ENCODE measurements around the gene KNTC1. TPM values are rescaled to one million over a fixed set of nuclear protein-coding genes. Genes with fewer than 3 reads are reported as not detected.

Gene KNTC1
- total and polyA plus RNA-seq, 4 donors: 15.0 to 27.9 (median 25.5) TPM

DNA sequence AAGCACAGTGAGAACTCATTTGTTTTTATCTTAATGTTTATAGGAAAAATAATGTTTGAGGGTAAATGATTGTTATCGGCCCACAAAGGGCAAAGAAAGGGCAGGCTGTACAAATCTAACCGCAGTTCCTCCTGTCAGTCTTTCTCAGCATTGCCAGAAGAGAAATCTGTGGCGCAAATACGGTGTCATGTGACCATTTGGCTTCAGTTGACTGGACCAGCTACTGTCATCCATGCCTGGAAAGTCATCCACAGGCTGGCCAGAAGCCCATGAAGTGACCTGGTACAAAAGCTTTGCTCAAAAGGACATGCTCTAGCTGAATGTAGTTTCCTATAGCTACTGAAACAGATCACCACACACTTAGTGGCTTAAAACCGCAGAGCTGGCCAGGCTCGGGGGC is 132.5 kb downstream of the KNTC1 start:
- DNase-seq (ENCODE audit: low read depth in 4 of 6, low spot score in 6 of 6): no peak
- Histone ChIP-seq H3K4me1 (ENCODE audit: control insufficient read depth, insufficient read depth, low read length) (no peaks in the 10 kb centered on the region), H3K27ac (ENCODE audit: low read depth, low read length) (no peak overlapping the region), H3K4me3 (ENCODE audit: low read depth, low read length) (no peak overlapping the region), H3K36me3 (ENCODE audit: control insufficient read depth, insufficient read depth, low read length) (no peaks in the 10 kb centered on the region), H3K27me3 (ENCODE audit: control insufficient read depth, insufficient read depth, low read length) (no peaks in the 10 kb centered on the region), H3K9me3 (ENCODE audit: control insufficient read depth, insufficient read depth, low read length) (no peaks in the 10 kb centered on the region)
- 79% methylated on average over 5 of the region's 6 CpGs for WGBS (ENCODE audit: insufficient coverage)

DNA sequence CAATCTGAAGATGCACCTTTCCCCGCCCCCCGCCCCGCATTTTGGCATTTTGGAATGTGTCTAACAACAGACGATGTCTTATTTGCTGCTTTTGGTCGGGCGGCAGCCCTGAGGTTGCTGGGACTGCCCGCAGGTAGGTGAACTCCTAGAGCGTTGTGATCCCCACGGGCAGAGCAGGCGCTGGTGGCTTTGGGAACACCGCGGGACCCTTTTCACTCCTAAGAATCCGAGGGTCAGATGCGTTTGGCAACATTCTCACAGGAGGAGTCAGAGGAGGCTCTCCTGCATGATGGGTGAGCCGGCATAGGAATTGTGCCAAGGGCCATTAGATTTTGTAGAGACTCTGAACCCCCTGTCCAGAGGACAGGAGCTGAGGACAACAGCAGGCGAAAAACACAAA is 134.2 kb downstream of the KNTC1 start:
- H3K4me3 ChIP-seq (ENCODE audit: low read depth, low read length): no peak overlapping the region

DNA sequence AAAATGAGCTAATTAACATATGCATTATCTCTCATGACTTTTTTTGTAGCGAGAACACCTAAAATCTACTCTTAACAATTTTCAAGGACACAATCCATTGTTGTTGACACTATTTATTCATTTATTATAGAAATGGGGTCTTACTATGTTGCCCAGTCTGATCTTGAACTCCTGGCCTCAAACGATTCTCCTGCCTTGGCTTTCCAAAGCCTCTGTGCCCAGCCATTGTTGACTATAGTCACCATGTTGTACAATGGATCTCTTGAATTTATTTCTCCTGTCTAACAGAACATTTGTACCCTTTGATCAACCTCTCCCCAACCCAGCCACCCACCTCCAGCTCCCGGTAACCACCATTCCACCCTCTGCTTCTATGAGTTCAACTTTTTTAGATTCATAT is 134.9 kb downstream of the KNTC1 start:
- Histone ChIP-seq H3K9me3 (ENCODE audit: control insufficient read depth, insufficient read depth, low read length) (no peaks in the 10 kb centered on the region), H3K4me3 (ENCODE audit: low read depth, low read length) (no peak overlapping the region), H3K27ac (ENCODE audit: low read depth, low read length) (no peak overlapping the region), H3K4me1 (ENCODE audit: control insufficient read depth, insufficient read depth, low read length) (no peaks in the 10 kb centered on the region), H3K27me3 (ENCODE audit: control insufficient read depth, insufficient read depth, low read length) (no peaks in the 10 kb centered on the region), H3K36me3 (ENCODE audit: control insufficient read depth, insufficient read depth, low read length) (no peaks in the 10 kb centered on the region)
- DNase-seq (ENCODE audit: low read depth in 4 of 6, low spot score in 6 of 6): no peak
- WGBS (ENCODE audit: insufficient coverage): 93% methylated on average over 2 of the region's 3 CpGs

More for the DNA sequence above, 134.2 kb downstream of the KNTC1 start:
- DNase-seq (ENCODE audit: low read depth in 4 of 6, low spot score in 6 of 6): no peak
- 80% methylated on average over 10 of the region's 16 CpGs for WGBS (ENCODE audit: insufficient coverage)
- H3K36me3 ChIP-seq (ENCODE audit: control insufficient read depth, insufficient read depth, low read length): no peaks in the 10 kb centered on the region
- no peaks in the 10 kb centered on the region for H3K9me3 ChIP-seq (ENCODE audit: control insufficient read depth, insufficient read depth, low read length)
- H3K27ac ChIP-seq (ENCODE audit: low read depth, low read length): no peak overlapping the region
- no peaks in the 10 kb centered on the region for H3K4me1 ChIP-seq (ENCODE audit: control insufficient read depth, insufficient read depth, low read length)
- H3K27me3 ChIP-seq (ENCODE audit: control insufficient read depth, insufficient read depth, low read length): no peaks in the 10 kb centered on the region

DNA sequence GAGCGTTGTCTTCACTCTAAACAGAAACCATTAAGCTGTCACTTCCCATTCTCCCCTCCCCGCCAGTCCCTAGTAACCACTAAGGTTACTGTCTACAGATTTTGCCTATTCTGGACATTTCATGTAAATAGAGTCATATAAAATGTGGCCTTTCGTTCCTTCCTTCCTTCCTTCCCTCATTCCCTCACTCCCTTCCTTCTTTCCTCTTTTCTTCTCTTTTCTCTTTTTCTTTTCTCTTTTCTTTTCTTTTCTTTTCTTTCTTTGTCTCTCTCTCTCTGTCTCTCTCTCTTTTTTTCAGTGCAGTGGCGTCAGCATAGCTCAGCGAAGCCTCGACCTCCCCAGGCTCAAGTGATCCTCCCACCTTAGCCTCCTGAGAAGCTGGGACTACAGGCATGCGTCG is 138.3 kb downstream of the KNTC1 start:
- no peak for DNase-seq (ENCODE audit: low read depth in 4 of 6, low spot score in 6 of 6)
- 80% methylated on average over 2 of the region's 8 CpGs for WGBS (ENCODE audit: insufficient coverage)
- no peaks in the 10 kb centered on the region for H3K36me3 ChIP-seq (ENCODE audit: control insufficient read depth, insufficient read depth, low read length)
- H3K27me3 ChIP-seq (ENCODE audit: control insufficient read depth, insufficient read depth, low read length): no peaks in the 10 kb centered on the region
- H3K9me3 ChIP-seq (ENCODE audit: control insufficient read depth, insufficient read depth, low read length): no peaks in the 10 kb centered on the region
- H3K4me1 ChIP-seq (ENCODE audit: control insufficient read depth, insufficient read depth, low read length): no peaks in the 10 kb centered on the region
- H3K4me3 ChIP-seq (ENCODE audit: low read depth, low read length): no peak overlapping the region
- H3K27ac ChIP-seq (ENCODE audit: low read depth, low read length): no peak overlapping the region

DNA sequence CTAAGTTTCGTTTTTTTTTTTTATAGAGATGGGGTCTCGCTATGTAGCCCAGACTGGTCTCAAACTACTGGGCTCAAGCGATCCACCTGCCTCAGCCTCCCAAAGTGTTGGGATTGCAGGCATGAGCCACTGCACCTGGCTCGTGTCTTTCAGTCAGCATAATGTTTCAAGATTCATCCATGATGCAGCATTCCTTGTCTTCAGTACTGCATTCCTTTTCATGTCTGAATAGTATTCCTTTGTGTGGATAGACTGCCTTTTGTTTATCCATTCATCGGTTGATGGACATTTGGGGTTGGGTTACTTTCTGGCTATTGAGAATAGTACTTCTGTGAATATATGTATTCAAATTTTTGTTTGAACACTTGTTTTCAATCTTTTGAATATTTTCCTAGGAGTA is 138.7 kb downstream of the KNTC1 start:
- no peaks in the 10 kb centered on the region for H3K27me3 ChIP-seq (ENCODE audit: control insufficient read depth, insufficient read depth, low read length)

DNA sequence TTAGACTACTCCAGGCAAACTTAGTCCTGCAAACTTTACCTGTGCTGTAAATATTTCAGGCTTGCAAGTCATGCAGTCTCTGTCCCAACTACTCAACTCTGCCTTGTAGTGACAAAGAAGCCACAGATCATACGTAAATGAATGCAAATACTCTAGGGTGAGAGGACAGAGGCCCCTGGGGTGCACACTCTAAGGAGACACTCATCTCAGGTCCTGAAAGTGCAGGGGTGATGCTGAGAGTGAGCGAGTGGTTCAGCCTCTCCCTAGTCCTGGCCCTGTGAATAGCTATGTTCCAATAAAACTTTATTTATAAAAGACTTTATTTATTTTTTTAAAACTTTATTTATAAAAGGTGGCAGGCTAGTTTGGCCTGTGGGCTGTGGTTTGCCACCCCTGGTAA is 141.2 kb downstream of the KNTC1 start:
- Histone ChIP-seq H3K9me3 (ENCODE audit: control insufficient read depth, insufficient read depth, low read length) (no peaks in the 10 kb centered on the region), H3K36me3 (ENCODE audit: control insufficient read depth, insufficient read depth, low read length) (no peaks in the 10 kb centered on the region), H3K4me3 (ENCODE audit: low read depth, low read length) (no peak overlapping the region), H3K27ac (ENCODE audit: low read depth, low read length) (no peak overlapping the region), H3K4me1 (ENCODE audit: control insufficient read depth, insufficient read depth, low read length) (no peaks in the 10 kb centered on the region), H3K27me3 (ENCODE audit: control insufficient read depth, insufficient read depth, low read length) (no peaks in the 10 kb centered on the region)
- WGBS (ENCODE audit: insufficient coverage): no CpG with 5 or more reads among the region's 2 CpGs
- no peak for DNase-seq (ENCODE audit: low read depth in 4 of 6, low spot score in 6 of 6)

More for the DNA sequence above, 138.7 kb downstream of the KNTC1 start:
- Histone ChIP-seq H3K36me3 (ENCODE audit: control insufficient read depth, insufficient read depth, low read length) (no peaks in the 10 kb centered on the region), H3K9me3 (ENCODE audit: control insufficient read depth, insufficient read depth, low read length) (no peaks in the 10 kb centered on the region), H3K27ac (ENCODE audit: low read depth, low read length) (no peak overlapping the region), H3K4me1 (ENCODE audit: control insufficient read depth, insufficient read depth, low read length) (no peaks in the 10 kb centered on the region), H3K4me3 (ENCODE audit: low read depth, low read length) (no peak overlapping the region)
- no peak for DNase-seq (ENCODE audit: low read depth in 4 of 6, low spot score in 6 of 6)
- 100% methylated on average over 1 of the region's 5 CpGs for WGBS (ENCODE audit: insufficient coverage)

DNA sequence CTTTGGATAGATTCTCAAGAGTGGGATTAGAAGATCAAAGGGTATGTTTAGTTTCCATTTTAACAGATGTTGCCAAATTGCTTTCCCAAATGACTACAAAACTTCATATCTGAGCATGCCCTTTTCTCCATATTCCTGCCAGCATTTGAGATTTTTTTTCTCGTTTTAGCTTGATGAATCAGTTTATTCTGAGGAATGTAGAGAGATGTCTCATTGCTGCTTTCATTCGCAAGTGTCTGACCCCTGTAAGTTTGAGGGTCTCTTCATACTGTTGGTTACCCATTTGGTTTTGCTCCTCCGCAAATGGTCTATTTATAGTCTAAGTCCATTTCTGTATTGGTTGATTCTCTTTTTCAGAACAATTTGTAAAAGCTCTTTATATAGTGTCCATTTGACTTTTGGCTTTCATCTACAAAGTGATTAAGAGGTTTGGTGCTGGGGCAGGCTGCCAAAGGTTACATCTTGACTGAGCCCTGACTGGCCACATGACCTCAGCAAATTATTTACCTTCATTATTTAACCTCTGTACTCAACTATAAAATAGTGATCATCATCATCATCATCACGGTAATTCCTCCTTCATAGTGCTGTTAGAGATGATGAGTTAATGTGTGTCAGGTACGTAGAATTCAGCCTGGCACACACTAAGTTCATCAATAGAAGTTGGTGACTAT is 142.5 kb downstream of the KNTC1 start:
- H3K27ac ChIP-seq (ENCODE audit: low read depth, low read length): no peak overlapping the region
- H3K27me3 ChIP-seq (ENCODE audit: control insufficient read depth, insufficient read depth, low read length): no peaks in the 10 kb centered on the region
- H3K36me3 ChIP-seq (ENCODE audit: control insufficient read depth, insufficient read depth, low read length): no peaks in the 10 kb centered on the region
- H3K4me3 ChIP-seq (ENCODE audit: low read depth, low read length): no peak overlapping the region
- H3K9me3 ChIP-seq (ENCODE audit: control insufficient read depth, insufficient read depth, low read length): no peaks in the 10 kb centered on the region
- H3K4me1 ChIP-seq (ENCODE audit: control insufficient read depth, insufficient read depth, low read length): no peaks in the 10 kb centered on the region
- 67% methylated on average over 1 of the region's 5 CpGs for WGBS (ENCODE audit: insufficient coverage)
- DNase-seq (ENCODE audit: low read depth in 4 of 6, low spot score in 6 of 6): no peak

DNA sequence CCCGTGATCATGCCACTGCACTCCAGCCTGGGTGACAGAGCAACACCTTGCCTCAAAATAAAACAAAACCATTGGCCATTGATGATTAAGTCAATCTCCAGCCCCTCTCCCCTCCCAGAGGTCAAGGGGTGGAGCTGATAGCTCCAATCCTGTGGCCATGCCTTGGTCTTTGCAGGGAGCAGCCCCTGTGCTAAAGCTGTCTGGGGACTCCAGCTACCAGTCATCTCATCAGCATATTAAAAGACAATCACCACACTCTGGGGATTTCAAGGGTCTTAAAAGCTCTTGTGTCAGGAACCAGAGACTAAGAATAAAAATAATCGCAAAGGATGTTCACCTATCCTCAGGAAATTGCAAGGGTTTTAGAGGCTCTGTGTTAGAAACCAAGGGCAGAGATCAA is 145.5 kb downstream of the KNTC1 start:
- H3K4me1 ChIP-seq (ENCODE audit: control insufficient read depth, insufficient read depth, low read length): no peaks in the 10 kb centered on the region
- 100% methylated on average over 1 of the region's 2 CpGs for WGBS (ENCODE audit: insufficient coverage)
- no peaks in the 10 kb centered on the region for H3K27me3 ChIP-seq (ENCODE audit: control insufficient read depth, insufficient read depth, low read length)
- no peak overlapping the region for H3K27ac ChIP-seq (ENCODE audit: low read depth, low read length)
- H3K36me3 ChIP-seq (ENCODE audit: control insufficient read depth, insufficient read depth, low read length): no peaks in the 10 kb centered on the region
- H3K4me3 ChIP-seq (ENCODE audit: low read depth, low read length): no peak overlapping the region
- no peak for DNase-seq (ENCODE audit: low read depth in 4 of 6, low spot score in 6 of 6)
- H3K9me3 ChIP-seq (ENCODE audit: control insufficient read depth, insufficient read depth, low read length): no peaks in the 10 kb centered on the region

Small RNAs within 50 kb of the gene (small RNA-seq; reads per million reads assigned to genes)
- gene AC026333.1 (ENCODE audit: low replicate concordance): not detected
- not detected for gene RF00411 (ENCODE audit: low replicate concordance)

Other genes starting within 250 kb of the KNTC1 start
- gene CLIP1, start 104.6 kb upstream of the KNTC1 start, total RNA-seq: 10 to 100 TPM; 52.1 to 53.6 TPM
- 10 to 100 TPM; 52.2 to 53.6 TPM for gene CLIP1, start 104.6 kb upstream of the KNTC1 start, polyA plus RNA-seq (ENCODE audit: insufficient read length in 2 of 2)
- gene ZCCHC8, start 26.3 kb upstream of the KNTC1 start, total RNA-seq: 10 to 100 TPM; 25.7 to 30.2 TPM
- gene ZCCHC8, start 26.3 kb upstream of the KNTC1 start, polyA plus RNA-seq (ENCODE audit: insufficient read length in 2 of 2): 10 to 100 TPM; 32.3 to 40.3 TPM
- gene RSRC2, start 313 bp upstream of the KNTC1 start, total RNA-seq: 10 to 100 TPM; 75.4 to 98.2 TPM
- gene RSRC2, start 313 bp upstream of the KNTC1 start, polyA plus RNA-seq (ENCODE audit: insufficient read length in 2 of 2): 100 to 1,000 TPM; 148 to 159 TPM
- 1 to 10 TPM in 1 of 2 donors, under 1 TPM in 1; 0.44 to 1.1 TPM for gene HCAR2, start 176.1 kb downstream of the KNTC1 start, total RNA-seq
- gene HCAR2, start 176.1 kb downstream of the KNTC1 start, polyA plus RNA-seq (ENCODE audit: insufficient read length in 2 of 2): under 1 TPM; 0.25 to 0.26 TPM
- 1 to 10 TPM in 1 of 2 donors, under 1 TPM in 1; 0.44 to 1.3 TPM for gene HCAR3, start 189.6 kb downstream of the KNTC1 start, total RNA-seq
- not detected for gene HCAR3, start 189.6 kb downstream of the KNTC1 start, polyA plus RNA-seq (ENCODE audit: insufficient read length in 2 of 2)
- 1 to 10 TPM; 1.7 to 8.0 TPM for gene HCAR1, start 203.6 kb downstream of the KNTC1 start, total RNA-seq
- gene HCAR1, start 203.6 kb downstream of the KNTC1 start, polyA plus RNA-seq (ENCODE audit: insufficient read length in 2 of 2): 1 to 10 TPM in 1 of 2 donors, under 1 TPM in 1; 0.84 to 2.1 TPM
- gene DENR, start 225.6 kb downstream of the KNTC1 start, total RNA-seq: 10 to 100 TPM; 44.2 to 50.2 TPM
- 10 to 100 TPM; 68.2 to 72.5 TPM for gene DENR, start 225.6 kb downstream of the KNTC1 start, polyA plus RNA-seq (ENCODE audit: insufficient read length in 2 of 2)
- gene CCDC62, start 247.3 kb downstream of the KNTC1 start, total RNA-seq: 1 to 10 TPM; 2.0 to 3.1 TPM
- gene CCDC62, start 247.3 kb downstream of the KNTC1 start, polyA plus RNA-seq (ENCODE audit: insufficient read length in 2 of 2): 1 to 10 TPM in 1 of 2 donors, under 1 TPM in 1; 0.98 to 1.3 TPM